Measurements from ENCODE around the gene COL17A1. TPM values are rescaled to one million over a fixed set of nuclear protein-coding genes. Genes with fewer than 3 reads are reported as not detected.

Gene COL17A1
- total RNA-seq, 1 donor from 2014 or later, result 0.06 TPM

GRCh38 chr10:104034401-104035193 is 51.1 kb downstream of the COL17A1 start:
- no peak for DNase-seq (ENCODE audit: extremely low read depth, low read depth, low spot score)

DNA sequence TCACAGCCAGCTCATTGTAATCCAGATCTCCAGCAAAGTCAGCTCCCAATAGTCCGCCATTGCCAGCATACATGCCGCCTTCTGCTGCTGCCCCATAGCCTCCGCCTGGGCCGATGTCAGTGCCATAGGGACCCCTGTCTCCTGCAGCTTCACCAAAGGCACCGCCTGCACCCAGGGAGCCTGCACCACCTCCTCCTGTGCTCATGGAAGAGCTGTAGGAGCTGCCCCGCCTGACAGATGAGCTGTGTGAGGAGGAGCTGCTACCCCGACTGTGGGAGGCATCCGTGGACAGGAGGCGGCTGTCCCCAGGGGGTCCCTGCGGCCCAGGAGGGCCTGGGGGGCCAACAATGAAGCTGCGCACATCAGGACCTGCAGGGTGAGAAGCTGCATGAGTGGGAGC is 51.7 kb downstream of the COL17A1 start:
- DNase-seq (ENCODE audit: extremely low read depth, low read depth, low spot score), result no peak

DNA sequence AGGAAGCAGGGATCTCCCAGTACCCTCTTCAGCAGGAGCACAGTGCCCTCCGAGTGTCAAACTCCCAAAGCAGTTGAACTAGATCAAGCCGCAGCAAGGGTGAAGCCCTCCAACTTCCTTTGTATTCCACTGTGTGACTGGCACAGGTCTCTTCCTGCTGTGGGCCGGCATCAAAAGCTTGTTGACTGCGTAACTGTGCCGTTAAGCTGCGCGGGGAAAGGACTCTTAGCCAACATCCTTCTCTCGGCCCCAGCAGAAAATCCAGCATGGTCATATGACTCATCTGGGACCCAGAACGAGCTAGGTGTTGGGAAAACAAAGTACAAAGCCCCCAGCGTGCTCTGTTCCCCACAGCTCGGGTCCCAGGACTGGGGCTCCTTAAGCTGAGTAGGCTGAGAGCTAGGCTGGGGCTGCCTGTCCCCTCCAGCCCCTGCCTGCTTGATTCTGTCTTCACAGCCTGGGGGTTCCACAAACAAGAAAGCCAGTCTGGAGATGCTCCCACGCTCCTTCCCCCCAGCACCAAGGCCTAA is 52.2 kb downstream of the COL17A1 start:
- no peak for DNase-seq (ENCODE audit: extremely low read depth, low read depth, low spot score)

- DNase-seq (ENCODE audit: extremely low read depth, low read depth, low spot score), result no peak
Measured at GRCh38 chr10:104032144-104032775, 53.4 kb downstream of the COL17A1 start.

DNA sequence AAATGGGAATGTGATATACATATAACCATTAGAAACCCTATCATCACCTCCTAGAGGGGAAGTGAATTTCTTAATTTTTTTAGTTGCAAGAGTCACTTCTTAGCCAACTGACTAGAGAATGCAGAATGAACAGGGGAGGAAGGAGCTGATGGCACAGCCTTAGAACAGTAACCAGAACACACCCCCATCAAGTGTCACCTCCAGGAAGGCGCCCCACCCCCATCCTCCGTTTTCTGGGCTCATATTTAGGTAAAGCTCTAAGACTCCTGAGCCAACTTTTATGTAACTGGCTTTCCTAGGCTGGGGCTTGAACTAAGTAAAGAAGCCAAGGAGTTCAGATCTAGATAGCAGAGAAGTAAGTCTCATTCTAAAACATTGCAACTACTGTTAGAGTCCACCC is 54.0 kb downstream of the COL17A1 start:
- DNase-seq (ENCODE audit: extremely low read depth, low read depth, low spot score), result no peak

GRCh38 chr10:104029521-104029860 is 56.2 kb downstream of the COL17A1 start:
- DNase-seq (ENCODE audit: extremely low read depth, low read depth, low spot score), result no peak

DNA sequence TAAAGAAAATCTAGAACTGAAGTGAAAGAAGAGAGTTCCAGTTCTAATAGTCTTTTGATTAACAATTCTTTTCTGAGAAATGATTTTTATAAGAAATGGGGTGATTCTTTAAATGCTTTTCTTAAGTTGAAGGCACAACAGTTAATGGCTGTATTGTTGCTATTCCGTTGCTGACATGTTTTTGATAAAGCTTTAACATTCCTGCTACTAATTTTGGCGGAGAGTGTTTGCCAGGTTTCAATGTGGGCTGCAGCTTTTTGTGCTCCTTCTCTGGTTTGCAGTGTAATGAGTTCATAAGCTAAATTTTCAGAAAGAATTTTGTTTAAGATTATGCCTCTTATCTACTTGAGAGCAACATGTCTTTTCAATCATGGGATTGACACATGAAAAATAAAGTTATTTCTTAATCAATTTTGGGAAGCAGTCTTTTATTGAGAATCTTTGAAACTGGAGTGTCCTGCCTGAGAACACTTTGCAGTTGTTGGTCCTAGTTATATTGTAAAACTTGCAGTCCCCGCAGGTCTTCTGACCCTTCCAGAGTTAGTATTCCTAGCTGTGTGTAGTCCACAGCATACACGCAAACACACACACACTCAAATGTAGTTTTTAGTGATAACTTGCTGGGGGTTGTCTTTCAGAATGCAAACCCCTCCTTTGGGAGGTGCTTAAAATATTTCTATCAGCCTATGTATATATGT is 56.7 kb downstream of the COL17A1 start:
- DNase-seq (ENCODE audit: extremely low read depth, low read depth, low spot score), result no peak

GRCh38 chr10:104028146-104028545 is 57.5 kb downstream of the COL17A1 start:
- no peak for DNase-seq (ENCODE audit: extremely low read depth, low read depth, low spot score)

DNA sequence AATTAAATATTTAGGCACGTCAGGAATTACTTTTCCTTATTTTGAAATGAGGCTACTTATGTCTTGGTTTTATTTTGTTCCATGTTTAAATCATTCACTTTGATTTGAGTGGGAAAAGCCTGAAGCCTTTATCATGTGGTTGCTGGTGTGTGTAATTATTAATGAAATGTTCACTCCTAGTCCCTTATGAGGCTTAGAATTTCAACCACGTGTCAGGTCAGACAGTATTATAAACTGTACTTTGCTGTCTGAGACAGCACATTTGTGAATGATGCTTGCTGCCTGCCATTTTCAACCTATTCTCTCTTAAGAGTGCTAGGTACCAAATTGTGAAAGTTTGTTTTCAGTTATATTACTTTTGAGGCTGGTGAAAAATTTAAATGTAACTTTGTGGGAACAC is 58.9 kb downstream of the COL17A1 start:
- no peak for DNase-seq (ENCODE audit: extremely low read depth, low read depth, low spot score)

DNA sequence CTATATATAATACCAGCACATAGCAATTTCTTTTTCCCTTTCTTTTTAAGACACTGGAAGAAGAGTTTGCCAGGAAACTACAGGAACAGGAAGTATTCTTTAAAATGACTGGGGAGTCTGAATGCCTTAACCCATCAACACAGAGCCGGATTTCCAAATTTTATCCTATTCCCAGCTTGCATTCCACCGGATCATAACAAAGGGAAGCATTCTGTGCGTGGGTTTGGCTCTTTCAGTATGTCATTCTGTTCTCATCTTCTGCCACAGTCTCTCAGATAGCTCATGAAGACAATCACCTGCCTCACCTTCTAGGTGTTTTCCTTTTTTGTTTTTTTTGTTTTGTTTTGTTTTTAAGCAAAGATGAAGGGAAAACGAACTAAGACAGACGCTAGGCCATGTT is 60.2 kb downstream of the COL17A1 start:
- no peak for DNase-seq (ENCODE audit: extremely low read depth, low read depth, low spot score)

DNA sequence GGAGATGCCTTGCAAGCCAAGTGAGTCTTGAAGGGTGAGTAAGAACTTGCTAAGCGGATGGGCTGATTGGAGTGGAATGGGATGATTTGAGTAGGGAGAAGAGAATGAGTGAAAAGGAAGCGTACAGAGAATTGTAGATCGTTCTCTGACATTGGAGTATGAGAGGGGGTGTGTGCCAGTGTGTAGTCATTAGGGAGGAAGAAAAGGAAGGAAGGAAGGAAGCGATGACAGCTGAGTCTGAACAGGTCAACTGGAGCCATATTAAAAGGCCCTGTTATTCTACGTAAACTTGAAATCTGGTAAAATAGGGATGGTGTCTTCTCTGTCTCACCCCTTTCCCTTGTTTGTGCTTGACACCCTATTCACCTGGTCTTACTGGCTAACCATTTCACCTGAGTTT is 63.7 kb downstream of the COL17A1 start:
- DNase-seq (ENCODE audit: extremely low read depth, low read depth, low spot score), result no peak

- peak; percentile 20 for DNase-seq (ENCODE audit: extremely low read depth, low read depth, low spot score)
Measured at GRCh38 chr10:104021246-104021645, 64.4 kb downstream of the COL17A1 start.

DNA sequence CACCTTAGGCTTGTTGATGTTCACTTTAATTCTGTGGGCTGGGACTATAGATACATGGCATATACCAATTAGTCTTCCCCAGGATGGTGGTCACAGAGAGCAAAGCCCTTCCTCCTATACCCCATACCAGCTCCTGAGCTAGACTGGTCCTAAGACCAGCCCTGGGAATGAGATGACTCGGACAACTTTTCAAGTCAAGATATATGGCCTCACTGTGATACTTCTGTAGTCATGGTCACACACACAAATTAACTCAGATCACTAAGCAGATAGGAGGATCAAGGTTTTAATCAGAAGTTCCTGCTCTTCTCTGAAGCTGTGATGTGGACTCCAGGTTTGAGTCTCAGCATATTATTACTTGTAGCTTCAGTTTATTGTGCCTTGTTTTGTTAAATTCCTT is 65.7 kb downstream of the COL17A1 start:
- no peak for DNase-seq (ENCODE audit: extremely low read depth, low read depth, low spot score)

DNA sequence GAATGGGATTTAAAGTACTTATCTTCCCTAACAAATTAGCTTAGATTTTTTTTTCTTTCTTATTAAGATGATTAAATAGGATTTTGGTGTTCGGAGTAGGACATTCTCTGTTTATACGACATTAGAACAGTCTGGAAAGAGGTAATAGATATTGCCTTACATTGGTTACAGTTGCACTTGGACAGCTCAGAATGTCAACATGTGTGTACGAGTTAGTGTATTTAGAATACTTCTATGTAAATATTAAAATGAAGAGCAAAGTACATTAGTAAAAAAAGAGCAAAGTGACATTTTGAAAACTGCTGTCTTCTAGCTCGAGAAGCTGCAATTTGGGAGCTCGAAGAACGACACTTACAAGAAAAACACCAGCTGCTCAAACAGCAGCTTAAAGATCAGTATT is 67.2 kb downstream of the COL17A1 start:
- DNase-seq (ENCODE audit: extremely low read depth, low read depth, low spot score), result no peak

- no peak for DNase-seq (ENCODE audit: extremely low read depth, low read depth, low spot score)
Measured at GRCh38 chr10:104016661-104017060, 69.0 kb downstream of the COL17A1 start.

GRCh38 chr10:104014176-104014575 is 71.5 kb downstream of the COL17A1 start:
- DNase-seq (ENCODE audit: extremely low read depth, low read depth, low spot score), result no peak

DNA sequence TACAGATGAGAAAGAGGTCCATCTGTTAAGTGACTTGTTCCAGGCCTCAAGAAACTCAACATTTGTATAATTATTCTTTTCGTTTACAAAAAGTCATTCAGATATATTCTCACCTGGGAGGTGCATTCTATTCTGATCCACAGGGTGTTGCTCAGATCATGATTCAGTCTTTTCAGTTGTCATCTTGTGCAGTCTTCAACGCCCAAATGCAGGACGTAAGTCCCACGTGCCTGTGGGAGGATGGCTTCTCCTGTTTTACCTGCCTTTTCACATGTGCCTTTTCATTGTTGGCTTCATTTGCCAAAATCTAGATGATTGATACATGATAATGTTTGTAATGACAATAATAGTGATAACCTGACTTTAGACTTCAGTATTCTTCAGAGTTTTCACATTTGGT is 72.2 kb downstream of the COL17A1 start:
- no peak for DNase-seq (ENCODE audit: extremely low read depth, low read depth, low spot score)

DNA sequence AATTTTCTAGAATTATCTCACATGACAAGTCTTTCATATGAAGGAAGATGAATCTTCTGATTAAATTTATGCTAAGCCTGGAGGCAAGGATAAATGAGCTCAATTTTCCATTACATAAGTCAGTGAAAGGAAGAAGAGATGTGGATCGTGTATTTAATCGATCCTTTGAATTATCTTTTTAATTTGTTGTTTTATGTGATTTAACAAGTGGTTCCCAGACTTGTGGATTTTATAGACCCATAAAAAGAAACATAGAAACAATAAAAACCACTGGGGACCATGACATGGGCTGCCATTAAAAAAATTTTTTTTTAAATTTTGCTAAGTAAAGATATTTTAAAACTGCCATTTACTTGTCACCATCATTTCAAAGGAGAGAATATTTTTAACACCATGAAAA is 73.8 kb downstream of the COL17A1 start:
- DNase-seq (ENCODE audit: extremely low read depth, low read depth, low spot score), result no peak

- no peak for DNase-seq (ENCODE audit: extremely low read depth, low read depth, low spot score)
Measured at GRCh38 chr10:104005172-104005863, 80.4 kb downstream of the COL17A1 start.

- DNase-seq (ENCODE audit: extremely low read depth, low read depth, low spot score), result no peak
Measured at GRCh38 chr10:104002911-104003310, 82.8 kb downstream of the COL17A1 start.

DNA sequence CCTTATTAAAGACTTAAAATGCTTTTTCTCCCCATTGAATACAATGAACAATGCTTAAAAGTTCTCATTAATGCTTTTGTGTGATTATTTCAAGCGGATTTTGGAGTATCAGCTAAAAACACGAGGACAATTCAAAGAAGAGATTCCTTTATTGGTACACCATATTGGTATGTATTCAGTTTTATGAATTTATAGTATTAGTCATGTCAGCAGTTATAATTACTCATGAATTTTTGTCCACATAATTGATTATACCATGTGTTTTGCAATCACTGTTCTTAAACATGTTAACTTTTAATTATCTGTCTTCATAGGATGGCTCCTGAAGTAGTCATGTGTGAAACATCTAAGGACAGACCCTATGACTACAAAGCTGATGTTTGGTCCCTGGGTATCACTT is 86.9 kb downstream of the COL17A1 start:
- DNase-seq (ENCODE audit: extremely low read depth, low read depth, low spot score), result no peak

Measured in glomerular endothelial cell (primary cell).